Effector CD8-positive, alpha-beta T cell (primary cell): ENCODE results near the gene PCYOX1L.

ENCODE experiments used
- DNase-seq: peaks from one replicate; lab custom pipeline; 2025; lab: John Stamatoyannopoulos, UW

PCYOX1L gene

DNA sequence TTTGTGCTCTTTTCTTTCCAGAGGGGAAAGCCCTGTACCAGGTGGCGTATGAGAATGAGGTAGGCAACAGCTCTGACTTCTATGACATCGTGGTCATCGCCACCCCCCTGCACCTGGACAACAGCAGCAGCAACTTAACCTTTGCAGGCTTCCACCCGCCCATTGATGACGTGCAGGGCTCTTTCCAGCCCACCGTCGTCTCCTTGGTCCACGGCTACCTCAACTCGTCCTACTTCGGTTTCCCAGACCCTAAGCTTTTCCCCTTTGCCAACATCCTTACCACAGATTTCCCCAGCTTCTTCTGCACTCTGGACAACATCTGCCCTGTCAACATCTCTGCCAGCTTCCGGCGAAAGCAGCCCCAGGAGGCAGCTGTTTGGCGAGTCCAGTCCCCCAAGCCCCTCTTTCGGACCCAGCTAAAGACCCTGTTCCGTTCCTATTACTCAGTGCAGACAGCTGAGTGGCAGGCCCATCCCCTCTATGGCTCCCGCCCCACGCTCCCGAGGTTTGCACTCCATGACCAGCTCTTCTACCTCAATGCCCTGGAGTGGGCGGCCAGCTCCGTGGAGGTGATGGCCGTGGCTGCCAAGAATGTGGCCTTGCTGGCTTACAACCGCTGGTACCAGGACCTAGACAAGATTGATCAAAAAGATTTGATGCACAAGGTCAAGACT is 10.3 kb downstream of the PCYOX1L start:
- DNase-seq: no peak

DNA sequence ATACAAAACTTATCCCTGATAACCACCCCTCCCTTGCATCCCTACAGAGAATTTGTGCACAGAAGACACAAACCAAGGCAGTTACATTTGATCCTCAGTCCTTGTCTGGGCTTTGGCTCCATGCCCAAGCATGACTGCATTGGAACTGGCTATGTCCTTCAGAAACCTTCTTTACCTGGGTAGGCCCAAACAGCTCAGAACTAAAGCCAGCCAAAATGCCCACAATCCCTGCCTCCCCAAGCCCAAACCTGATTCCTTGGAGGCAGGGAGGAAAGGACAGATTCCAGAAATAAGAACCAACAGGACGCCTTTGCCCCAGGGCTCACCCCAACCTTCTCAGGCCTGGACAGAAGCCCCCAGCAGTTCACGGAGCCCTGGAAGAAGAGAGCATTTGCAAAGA is 13.0 kb downstream of the PCYOX1L start:
- DNase-seq: no peak

- DNase-seq: peak; percentile 45
Observed at GRCh38 chr5:149371296-149371962, 13.6 kb downstream of the PCYOX1L start.

GRCh38 chr5:149372076-149372795 is 14.4 kb downstream of the PCYOX1L start:
- DNase-seq: no peak

GRCh38 chr5:149372932-149373331 is 15.1 kb downstream of the PCYOX1L start:
- DNase-seq: no peak

DNA sequence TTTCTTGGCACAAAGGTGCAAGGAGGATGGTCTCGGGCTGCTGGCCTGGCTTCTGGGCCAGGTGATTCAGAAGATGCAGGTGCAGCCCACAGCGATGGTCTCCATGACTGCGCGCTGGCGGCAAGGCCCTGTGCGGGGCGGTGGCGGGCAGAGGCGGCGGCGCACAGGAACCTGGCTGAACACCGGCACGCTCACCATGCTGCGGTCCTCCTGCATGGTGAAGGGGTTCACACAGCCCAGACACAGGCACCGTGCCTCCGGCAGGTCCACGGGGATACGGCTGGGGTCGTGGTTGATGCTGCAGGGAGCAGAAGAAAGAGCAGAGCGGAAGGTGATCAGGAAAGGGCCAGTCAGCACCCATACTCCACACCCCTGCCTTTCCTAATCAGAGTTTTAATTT is 16.5 kb downstream of the PCYOX1L start:
- DNase-seq: no peak

- DNase-seq: no peak
Observed at GRCh38 chr5:149374801-149375200, 17.0 kb downstream of the PCYOX1L start.

- DNase-seq: no peak
Observed at GRCh38 chr5:149375434-149375833, 17.6 kb downstream of the PCYOX1L start.

DNA sequence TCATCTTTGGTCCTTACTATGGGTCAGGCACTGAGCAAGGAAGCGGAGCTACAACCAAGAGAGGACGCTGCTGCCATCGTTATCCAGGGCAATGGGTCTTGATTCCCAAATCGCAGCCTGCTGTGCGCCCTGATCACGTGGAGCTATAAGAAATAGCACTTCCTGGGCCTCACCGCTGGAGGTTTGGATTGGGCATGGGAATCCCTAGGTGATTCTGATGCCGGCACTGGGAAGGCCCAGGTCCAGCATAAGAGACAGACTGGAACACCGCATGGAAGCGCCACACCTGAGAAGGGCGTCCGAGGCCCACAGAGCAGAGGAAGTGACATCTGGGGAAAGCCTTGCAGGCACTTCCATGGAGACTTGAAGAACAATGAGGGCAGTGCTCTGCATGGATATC is 18.3 kb downstream of the PCYOX1L start:
- DNase-seq: no peak

DNA sequence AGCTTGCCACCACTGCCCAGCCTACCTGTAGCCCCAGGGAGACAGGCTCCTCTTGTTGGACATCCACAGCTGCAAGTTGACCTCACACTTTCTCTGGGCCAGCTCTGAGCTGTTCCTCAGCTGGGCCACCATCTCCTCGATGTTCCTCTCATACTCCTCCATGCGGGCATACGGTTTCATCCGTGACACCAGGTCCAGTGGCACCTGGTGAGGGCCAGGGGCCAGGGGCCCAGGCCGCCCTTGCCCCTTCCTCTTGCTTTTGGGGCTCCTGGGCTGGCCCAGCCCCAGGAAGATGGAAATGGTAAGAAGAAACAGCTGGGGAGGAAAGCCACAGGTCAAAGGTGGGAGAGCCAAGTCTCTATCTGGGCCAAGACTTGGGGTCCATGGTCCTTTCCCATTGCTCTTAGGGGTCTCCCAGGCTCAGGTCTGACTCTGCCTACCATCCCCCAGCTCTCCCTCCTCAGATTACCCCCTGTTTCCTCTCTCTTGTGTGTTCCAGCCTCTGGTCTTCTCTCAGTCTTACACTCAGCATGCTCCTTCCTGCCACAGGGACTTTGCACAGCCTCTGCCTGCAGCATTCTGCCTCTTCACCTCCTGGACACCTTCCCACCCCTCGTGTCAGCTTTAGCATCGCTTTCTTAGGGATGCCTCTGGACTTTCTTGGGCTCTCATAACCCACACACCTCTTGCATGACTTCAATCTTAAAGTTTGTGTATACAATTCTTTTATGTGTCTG is 19.0 kb downstream of the PCYOX1L start:
- DNase-seq: no peak

DNA sequence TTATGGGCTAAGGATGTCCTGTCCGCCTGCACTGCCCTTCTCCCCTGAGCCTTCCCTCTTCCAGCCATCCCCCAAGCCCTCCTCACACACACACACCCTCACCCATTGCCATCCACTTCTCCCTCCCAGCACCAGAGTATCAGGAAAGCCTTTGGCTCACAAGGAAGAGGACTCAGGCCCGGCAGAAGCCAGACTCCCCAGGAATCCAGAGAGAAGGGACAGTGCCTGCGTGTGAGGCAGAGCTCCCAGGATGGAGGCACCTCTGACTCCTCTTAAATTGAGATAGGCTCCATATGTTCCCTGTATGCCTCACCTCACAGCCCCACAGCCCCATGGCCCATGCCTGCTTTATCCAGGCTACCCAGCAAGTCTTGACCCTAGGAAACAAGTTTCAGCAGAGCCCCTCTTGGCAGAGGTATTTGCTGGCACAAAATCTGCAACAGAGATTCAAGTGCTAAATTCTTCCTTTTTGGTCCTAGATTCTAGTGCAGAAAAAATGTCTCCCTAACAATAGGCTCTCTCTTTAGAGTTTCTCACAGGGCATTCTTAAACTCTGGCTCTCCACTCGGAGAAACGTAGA is 20.5 kb downstream of the PCYOX1L start:
- DNase-seq: no peak

- no peak for DNase-seq
Observed at GRCh38 chr5:149379177-149379761, 21.4 kb downstream of the PCYOX1L start, which contains the start of gene IL17B. TSS of gene IL17B (minus strand) at chr5:149379292. CDS start at chr5:149379225, 67 bp downstream.

GRCh38 chr5:149379818-149380374 is 22.1 kb downstream of the PCYOX1L start:
- no peak for DNase-seq

DNA sequence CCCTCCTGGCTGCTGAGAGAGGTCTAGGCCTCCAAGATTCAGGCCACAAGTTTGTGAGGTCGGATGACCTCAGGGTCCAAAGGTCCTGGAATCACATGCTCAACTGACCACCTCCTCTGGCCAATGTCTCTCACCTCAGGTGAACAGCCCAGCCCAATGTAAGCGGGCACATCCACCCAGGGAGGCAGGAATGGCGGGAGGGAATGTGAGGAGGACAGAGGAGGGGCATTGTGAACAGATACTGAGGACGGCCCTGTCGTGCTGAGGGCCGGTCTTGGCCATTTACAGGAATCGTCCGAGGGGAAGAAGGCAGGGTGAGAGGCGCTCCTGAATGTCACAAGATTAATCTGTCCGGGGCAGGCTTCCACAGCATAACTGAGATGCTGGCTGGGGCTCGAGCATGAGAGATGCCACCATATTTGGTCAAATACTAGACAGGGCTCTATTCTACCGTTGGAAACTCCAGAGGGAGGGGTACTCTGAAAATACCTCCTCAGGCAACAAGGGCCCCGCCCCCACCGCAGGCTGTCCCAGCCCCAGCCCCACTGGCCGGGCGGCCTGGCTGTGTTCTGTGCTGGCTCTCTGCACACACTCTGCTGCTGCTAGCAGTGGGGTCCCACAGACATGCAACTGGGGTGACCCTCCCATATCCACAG is 22.7 kb downstream of the PCYOX1L start:
- no peak for DNase-seq

DNA sequence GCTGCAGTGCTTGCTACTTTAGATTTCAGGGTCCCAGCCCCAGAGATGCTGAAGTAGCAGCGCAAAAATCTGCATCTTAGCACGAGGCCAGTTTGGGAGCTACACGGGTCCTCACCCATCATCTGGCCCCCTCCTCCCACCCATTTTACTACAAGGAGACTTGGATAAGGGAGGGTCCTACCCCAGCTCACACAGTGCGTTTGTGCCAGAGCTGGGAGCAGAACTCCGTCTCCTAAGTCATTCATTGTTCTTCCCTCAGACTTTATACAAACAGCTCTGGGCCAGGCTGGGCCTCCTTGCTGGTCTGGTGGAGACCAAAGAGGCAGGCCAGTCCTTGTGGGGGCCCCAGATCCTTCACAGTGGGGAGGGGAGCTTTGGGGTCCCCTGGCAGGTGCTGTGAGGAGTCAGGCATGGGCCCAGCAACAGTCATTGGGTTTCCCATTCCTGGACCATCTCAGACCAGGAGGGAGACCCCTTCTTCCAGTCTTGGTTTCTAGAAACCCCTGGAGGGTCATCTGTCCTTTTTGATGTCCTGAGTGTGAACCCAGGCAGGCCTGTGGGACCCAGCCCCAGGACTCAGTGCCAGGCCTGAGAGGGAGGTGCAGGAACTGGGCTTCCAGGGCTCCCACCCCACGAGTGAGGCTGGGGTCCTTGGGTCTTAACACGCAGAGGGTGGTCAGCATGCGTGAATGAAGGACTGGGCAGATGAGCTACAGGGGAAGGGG is 23.6 kb downstream of the PCYOX1L start:
- DNase-seq: no peak

GRCh38 chr5:149381986-149382338 is 24.1 kb downstream of the PCYOX1L start:
- peak; percentile 49 for DNase-seq

GRCh38 chr5:149382517-149383220 is 24.8 kb downstream of the PCYOX1L start:
- DNase-seq: no peak

- DNase-seq: no peak
Observed at GRCh38 chr5:149383399-149383798, 25.6 kb downstream of the PCYOX1L start.

DNA sequence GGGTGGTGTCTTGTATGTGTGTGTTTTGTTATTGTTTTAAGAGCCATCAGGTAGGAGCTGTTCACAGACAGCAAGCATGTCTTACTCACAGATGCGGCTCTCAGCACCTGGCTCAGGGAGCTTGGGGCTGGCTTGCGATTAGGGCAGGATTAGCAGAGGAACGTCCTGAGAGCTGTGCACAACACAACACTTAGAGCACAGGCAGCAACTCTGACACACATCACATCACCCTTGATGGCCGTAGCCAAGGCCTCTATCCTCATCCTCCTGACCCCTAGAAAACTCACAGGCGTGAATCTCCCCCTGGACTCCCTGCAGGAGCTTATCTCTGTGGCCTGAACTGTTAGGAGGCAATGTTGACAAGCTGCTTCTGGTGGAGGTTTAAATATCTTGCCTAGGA is 28.3 kb downstream of the PCYOX1L start:
- no peak for DNase-seq
